Sigmoid colon (tissue), 4 donors: ENCODE measurements around the gene AFAP1.

Experiments used
- CTCF ChIP-seq, 4 experiments: fragments of 450-650 bp in 3 of 4; fragments of 200-600 bp in 1 of 4; IDR thresholded peaks; one replicate each; pipeline ENCODE4 v1.5.1; 2016 to 2019; ENCODE audit warnings: antibody characterized with exemption in 4 of 4, mild to moderate bottlenecking in 3 of 4, moderate library complexity in 2 of 4
- EP300 ChIP-seq, 4 donors: sonication (generic); formaldehyde crosslinking; IDR thresholded peaks; one replicate each; pipeline ENCODE4 v1.6.1; 2017; ENCODE audit warnings: antibody characterized with exemption in 4 of 4
- POLR2A ChIP-seq, 2 donors: fragments of 450-650 bp; IDR thresholded peaks; one replicate each; pipeline ENCODE4 v1.6.1; 2016; ENCODE audit warnings: antibody characterized with exemption in 2 of 2, mild to moderate bottlenecking in 2 of 2, moderate library complexity in 2 of 2
- POLR2AphosphoS5 ChIP-seq, 4 donors: sonication (generic); formaldehyde crosslinking; IDR thresholded peaks; one replicate each; pipeline ENCODE4 v1.6.1; 2017; ENCODE audit warnings: antibody characterized with exemption in 4 of 4

- TF ChIP-seq CTCF (IDR thresholded peaks at IDR 0.05) (no peak), POLR2AphosphoS5 (IDR thresholded peaks at IDR 0.05) (no peak), POLR2A (IDR thresholded peaks at IDR 0.05) (no peak), EP300 (IDR thresholded peaks at IDR 0.05) (no peak)
Observed at GRCh38 chr4:7798178-7798995, 141.3 kb downstream of the AFAP1 start.
